GM12878 (cell line): ENCODE data around the gene ARL10. TPM values are rescaled to one million over a fixed set of nuclear protein-coding genes. Genes with fewer than 3 reads are reported as not detected.

Experiments used
- ATAC-seq: fragments of 200-7000 bp; cut with Tn5 transposase; 3 replicates; pipeline ENCODE4 v1.9.1; 2020; ENCODE audit warnings: mild to moderate bottlenecking, moderate library complexity
- BruUV-seq: library from RNA; stranded (reverse); fragments of 400-500 nt; replicated peaks from 2 replicates; lab custom pipeline; 2021; lab: Mats Ljungman, UMichigan
- CTCF ChIA-PET: fragments of 300-600 bp; sonication (Branson Sonifier 250); formaldehyde crosslinking; extraction: SDS; loops from one replicate; lab custom pipeline; 2021; ENCODE audit warnings: inconsistent platforms; lab: Yijun Ruan, JAX
- POLR2A ChIA-PET: fragments of 350-600 bp; formaldehyde crosslinking; extraction: SDS; loops from one replicate; lab custom pipeline; 2021; ENCODE audit warnings: inconsistent platforms; lab: Charles Lee
- RAD21 ChIA-PET: fragments of 300-600 bp; sonication (Branson Sonifier 250); formaldehyde crosslinking; loops from one replicate; lab custom pipeline; 2023; ENCODE audit warnings: antibody characterized with exemption; ENCODE audit not compliant: unreplicated experiment; lab: Charles Lee
- SMC1A ChIA-PET: fragments of 300-600 bp; sonication (Branson Sonifier 250); formaldehyde crosslinking; loops from one replicate; lab custom pipeline; 2023; ENCODE audit not compliant: unreplicated experiment, uncharacterized antibody; lab: Charles Lee
- DNase-seq: peaks from one replicate; pipeline ENCODE4 v3.0.0-alpha.2; 2011; ENCODE audit warnings: low read depth, low spot score
- FAIRE-seq: peaks from 3 replicates; lab custom pipeline; 2011; peaks lifted over from hg19 to GRCh38; lab: Jason Lieb, UNC
- H2AFZ ChIP-seq: 2 replicates; pipeline ENCODE4 v1.6.0; 2011; ENCODE audit warnings: low read depth, low read length, control low read depth; ENCODE audit not compliant: control insufficient read depth
- H3K27ac ChIP-seq: 2 replicates; pipeline ENCODE4 v1.5.1; 2011; ENCODE audit warnings: control low read depth; ENCODE audit not compliant: control insufficient read depth, insufficient read depth
- H3K27me3 ChIP-seq, 2 experiments: replicated peaks in 1 of 2; 2 replicates each; pipeline versions ENCODE4 v1.6.0 to v1.6.1; 2011; ENCODE audit warnings: low read length in 1 of 2; ENCODE audit not compliant: control insufficient read depth in 2 of 2, insufficient read depth in 2 of 2
- H3K36me3 ChIP-seq, 2 experiments: 2 replicates each; pipeline ENCODE4 v1.5.1; 2011; ENCODE audit warnings: low read length in 1 of 2; ENCODE audit not compliant: control insufficient read depth in 2 of 2, insufficient read depth in 2 of 2
- H3K4me1 ChIP-seq: 2 replicates; pipeline ENCODE4 v1.6.1; 2011; ENCODE audit warnings: mild to moderate bottlenecking, low read length, moderate library complexity, mixed read lengths; ENCODE audit not compliant: control insufficient read depth, insufficient read depth
- H3K4me2 ChIP-seq: 2 replicates; pipeline ENCODE4 v1.6.0; 2011; ENCODE audit warnings: control low read depth; ENCODE audit not compliant: control insufficient read depth, insufficient read depth
- H3K4me3 ChIP-seq: fragments of 200-600 bp; sonication (generic); 2 replicates; pipeline ENCODE4 v1.5.1; 2016
- H3K79me2 ChIP-seq: 2 replicates; pipeline ENCODE4 v1.6.0; 2011; ENCODE audit warnings: low read length; ENCODE audit not compliant: control insufficient read depth, insufficient read depth
- H3K9ac ChIP-seq: 2 replicates; pipeline ENCODE4 v1.8.0; 2011; ENCODE audit warnings: low read length, control low read depth, mixed read lengths; ENCODE audit not compliant: control insufficient read depth, insufficient read depth
- H3K9me3 ChIP-seq: replicated peaks from 3 replicates; pipeline ENCODE4 v1.5.1; 2011; ENCODE audit warnings: mild to moderate bottlenecking, low read length; ENCODE audit not compliant: control insufficient read depth, insufficient read depth
- H4K20me1 ChIP-seq: 2 replicates; pipeline ENCODE4 v1.6.0; 2011; ENCODE audit not compliant: control insufficient read depth, insufficient read depth
- BCLAF1 ChIP-seq: fragments of 450-650 bp; IDR thresholded peaks from 2 replicates; pipeline ENCODE4 v1.6.1; 2017; ENCODE audit warnings: antibody characterized with exemption, mild to moderate bottlenecking, moderate library complexity
- CREB1 ChIP-seq: IDR thresholded peaks from 2 replicates; pipeline ENCODE4 v1.6.1; 2012; ENCODE audit warnings: low read depth, mild to moderate bottlenecking, inconsistent platforms
- ELK1 ChIP-seq: IDR thresholded peaks from 2 replicates; pipeline ENCODE4 v1.6.1; 2012; ENCODE audit warnings: low read depth, low read length, improper control_type of control experiment
- KDM1A ChIP-seq: fragments of 200-600 bp; sonication (generic); IDR thresholded peaks from 2 replicates; pipeline ENCODE4 v1.6.1; 2016; ENCODE audit warnings: borderline replicate concordance
- PBX3 ChIP-seq: IDR thresholded peaks from 2 replicates; pipeline ENCODE4 v1.6.1; 2011; ENCODE audit warnings: mild to moderate bottlenecking, low read depth, low read length, moderate library complexity; ENCODE audit not compliant: insufficient replicate concordance
- SMARCA5 ChIP-seq: fragments of 450-650 bp; IDR thresholded peaks from 2 replicates; pipeline ENCODE4 v1.6.1; 2017; ENCODE audit warnings: mild to moderate bottlenecking
- SPI1 ChIP-seq: IDR thresholded peaks from 2 replicates; pipeline ENCODE4 v1.6.1; 2011; ENCODE audit warnings: low read depth, mild to moderate bottlenecking, low read length, moderate library complexity, borderline replicate concordance; ENCODE audit not compliant: insufficient read depth
- STAT1 ChIP-seq: fragments of 450-650 bp; conservative IDR thresholded peaks from 2 replicates; pipeline ENCODE4 v1.6.1; 2014; ENCODE audit warnings: antibody characterized with exemption, mild to moderate bottlenecking
- TCF12 ChIP-seq: IDR thresholded peaks from 2 replicates; pipeline ENCODE4 v1.6.1; 2011; ENCODE audit warnings: low read depth, mild to moderate bottlenecking, low read length
- ZNF24 ChIP-seq: fragments of 450-650 bp; IDR thresholded peaks from 2 replicates; pipeline ENCODE4 v1.6.1; 2017; ENCODE audit warnings: antibody characterized with exemption, mild to moderate bottlenecking
- ZNF592 ChIP-seq: fragments of 450-650 bp; IDR thresholded peaks from 2 replicates; pipeline ENCODE4 v1.6.1; 2017; ENCODE audit warnings: mild to moderate bottlenecking, moderate library complexity
- WGBS: methylation state at CpG from one replicate; pipeline ENCODE4 v1.1.6; 2016; ENCODE audit warnings: low lambda C conversion rate; ENCODE audit not compliant: insufficient replicate concordance, insufficient coverage; ENCODE audit errors: missing lambda C conversion rate; 5-methylcytosine and 5-hydroxymethylcytosine counted together
- in situ Hi-C: fragments of 300-500 bp; cut with MboI; formaldehyde crosslinking; loops from 9 replicates; pipeline ENCODE4 v1.14.3; 2018; ENCODE audit warnings: mixed read lengths
- intact Hi-C: fragments of 100-400 bp; cut with micrococcal nuclease; formaldehyde crosslinking; loops from one replicate; pipeline ENCODE4 v1.14.2; 2022; ENCODE audit not compliant: unreplicated experiment
- polyA plus RNA-seq, 11 experiments: library from polyadenylated mRNA; depleted of rRNA in 4 of 11; unstranded in 6 of 11; stranded (reverse) in 5 of 11; fragments of >200 nt; fragmentation: Nextera tagmentation in 4 of 11; fragmentation: Illumina TruSeq in 1 of 11; extraction: Ambion mirVana in 4 of 11; extraction: Trizol in 1 of 11; gene quantifications; 1 replicate in 1 of 11; 2 replicates in 10 of 11; pipeline versions ENCODE4 v1.2.1 to v1.2.3, GENCODE V29; 2011 to 2016; ENCODE audit warnings: inconsistent platforms in 2 of 11, missing spikeins in 2 of 11, low read depth in 1 of 11
- total RNA-seq, 4 experiments: library from RNA; depleted of rRNA in 3 of 4; stranded (reverse); fragments of >200 nt in 3 of 4; fragmentation: Illumina TruSeq in 1 of 4; extraction: Trizol in 1 of 4; gene quantifications; 2 replicates each; pipeline versions ENCODE4 v1.2.1 to v1.2.3, GENCODE V29; 2013 to 2021

Gene ARL10
- total and polyA plus RNA-seq, 10 of the 15 experiments (the other 5 are each of a cell fraction or from before 2014, with no cell fraction given), result 0.44 to 6.4 (median 2.4) TPM

GRCh38 chr5:176415952-176416924, 51.0 kb downstream of the ARL10 start, which contains the start of gene CLTB:
CLTB (minus strand) TSS chr5:176416539; CDS start chr5:176416363, 176 bp downstream.
- Histone ChIP-seq H3K9me3 (no peaks in the 10 kb centered on the region), H2AFZ (peak within 1 kb of the TSS; percentile 79), H3K4me2 (peak within 1 kb of the TSS; percentile 93), H3K4me1 (peaks cover 19% of the 10 kb centered on the region), H3K27me3 (no peaks in the 10 kb centered on the region), H3K36me3 (no peaks in the 10 kb centered on the region), H3K79me2 (peaks cover 5% of the 10 kb centered on the region), H3K9ac (peak within 1 kb of the TSS; percentile 82), H3K4me3 (peak within 1 kb of the TSS; percentile 96), H3K27ac (peak within 1 kb of the TSS; percentile 65), H4K20me1 (no peaks in the 10 kb centered on the region)
- ChIA-PET SMC1A (interaction anchor here (1.2 to 2.2 kb wide), 6 partner anchors 9 to 231 kb away, joined by 3 to 9 read pairs (median 6); partner anchors contain the start of genes RNF44 and TSPAN17), RAD21 (interaction anchor here (0.6 to 2.2 kb wide), 13 partner anchors 12 to 686 kb away, joined by 3 to 17 read pairs (median 4); partner anchors contain the start of genes FAF2, KIAA1191 and RNF44), CTCF (interaction anchor here (0.7 to 3.4 kb wide), 20 partner anchors 10 to 245 kb away, joined by 3 to 18 read pairs (median 5); partner anchors contain the start of genes FAF2 and KIAA1191), POLR2A (interaction anchor here (1.0 to 2.0 kb wide), 3 partner anchors 119 to 127 kb away, joined by 3 to 9 read pairs (median 4); no protein-coding TSS in a partner anchor)
- ATAC-seq (peak; percentile 99), FAIRE-seq (peak; percentile 31), DNase-seq (peak; percentile 37)
- BruUV-seq, result no TSS peak
- intact Hi-C loops (loop anchor here (1.0 to 10.0 kb wide), 4 partner anchors 32 to 681 kb away; partner anchors contain the start of genes FAF2, RNF44 and TSPAN17), in situ Hi-C loops (no loop called here)
- WGBS, result 2% methylated on average over 105 of the region's 107 CpGs
- no peak for TF ChIP-seq PBX3
- peak; percentile 62; the same call in 1 of the 2 replicates for TF ChIP-seq SPI1
- 0 out of 2 replicates have a peak, but pooled peaks have one; percentile 40 for TF ChIP-seq STAT1
- peak; percentile 57; the same call in 1 of the 2 replicates for TF ChIP-seq ZNF24
- TF ChIP-seq CREB1, result peak; percentile 72; the same call in 1 of the 2 replicates
- TF ChIP-seq BCLAF1, result 0 out of 2 replicates have a peak, but pooled peaks have one; percentile 63
- peak; percentile 96 for TF ChIP-seq SMARCA5
- TF ChIP-seq ELK1, result no peak
- TF ChIP-seq TCF12, result peak; percentile 91
- TF ChIP-seq KDM1A, result no peak
- TF ChIP-seq ZNF592, result peak; percentile 89
